RKO (cell line): ENCODE results near the gene SCNN1A.

Experiments
- DNase-seq: peaks from one replicate; pipeline ENCODE4 v3.0.0-alpha.2; 2016; ENCODE audit warnings: low spot score

SCNN1A gene

GRCh38 chr12:6375269-6376078 is at the start of gene SCNN1A:
Gene SCNN1A, minus strand, starts transcription at chr12:6375563. Its CDS starts 780 bp downstream, at chr12:6374783.
- DNase-seq = no peak

- no peak for DNase-seq
Measured at GRCh38 chr12:6424866-6425265, 49.5 kb upstream of the SCNN1A start.

DNA sequence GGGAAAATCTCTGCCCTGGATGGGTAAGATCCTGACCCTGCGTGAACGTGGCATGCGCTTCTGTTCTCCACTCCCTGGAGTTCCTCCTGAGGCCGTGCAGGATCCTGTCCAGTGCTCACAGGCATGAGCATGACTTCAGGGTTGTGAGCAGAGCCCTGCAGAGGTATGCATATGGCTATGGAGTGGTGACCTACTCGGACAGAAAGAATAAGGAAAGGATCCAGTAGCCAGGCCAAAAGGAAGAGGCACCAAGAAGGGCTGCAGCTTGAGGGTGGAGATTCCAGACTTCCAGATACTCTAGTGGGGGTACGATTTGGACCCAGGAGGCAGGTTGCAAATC is 48.6 kb upstream of the SCNN1A start:
- no peak for DNase-seq

- peak; percentile 92 for DNase-seq
Measured at GRCh38 chr12:6423267-6424007, 48.1 kb upstream of the SCNN1A start.

DNA sequence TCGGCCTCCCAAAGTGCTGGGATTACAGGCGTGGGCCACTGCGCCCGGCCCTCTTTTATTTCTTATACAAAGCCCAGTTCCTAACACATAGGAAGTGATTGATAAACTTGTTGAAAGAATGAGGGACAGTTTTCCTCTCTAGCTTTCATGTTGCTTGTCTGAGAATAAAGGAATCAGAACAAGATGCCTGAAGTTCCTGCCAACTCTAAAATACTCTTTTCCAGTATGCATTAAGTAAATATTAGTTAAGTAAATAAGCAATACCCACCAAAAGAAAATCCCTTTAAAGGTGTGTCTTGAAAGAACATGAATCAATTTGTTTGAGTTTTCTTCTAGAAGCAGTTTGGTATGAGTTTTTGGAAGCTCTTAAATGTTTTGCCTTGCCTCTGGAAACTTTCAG is 45.0 kb upstream of the SCNN1A start:
- no peak for DNase-seq

- no peak for DNase-seq
Measured at GRCh38 chr12:6418796-6419195, 43.4 kb upstream of the SCNN1A start.

DNA sequence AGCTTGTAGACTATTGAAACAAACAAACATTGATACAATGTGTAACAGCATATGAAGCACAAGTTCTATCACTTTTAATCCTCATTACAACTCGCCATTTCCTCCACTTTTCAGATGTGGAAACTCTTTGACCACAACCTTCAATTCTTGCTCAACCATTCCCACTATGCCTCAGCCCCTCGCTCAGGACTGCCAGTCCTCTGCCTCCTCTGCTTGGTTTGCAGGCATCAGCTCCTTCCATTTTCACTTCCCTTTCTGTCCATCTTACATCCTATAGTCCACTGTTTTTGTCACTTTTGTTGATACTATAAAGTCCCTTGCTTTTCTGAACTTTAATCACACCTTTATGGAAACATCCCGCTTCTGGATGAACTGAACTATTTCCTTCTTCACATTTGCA is 41.2 kb upstream of the SCNN1A start:
- DNase-seq = no peak

GRCh38 chr12:6407236-6407954 is 32.0 kb upstream of the SCNN1A start:
- no peak for DNase-seq

DNA sequence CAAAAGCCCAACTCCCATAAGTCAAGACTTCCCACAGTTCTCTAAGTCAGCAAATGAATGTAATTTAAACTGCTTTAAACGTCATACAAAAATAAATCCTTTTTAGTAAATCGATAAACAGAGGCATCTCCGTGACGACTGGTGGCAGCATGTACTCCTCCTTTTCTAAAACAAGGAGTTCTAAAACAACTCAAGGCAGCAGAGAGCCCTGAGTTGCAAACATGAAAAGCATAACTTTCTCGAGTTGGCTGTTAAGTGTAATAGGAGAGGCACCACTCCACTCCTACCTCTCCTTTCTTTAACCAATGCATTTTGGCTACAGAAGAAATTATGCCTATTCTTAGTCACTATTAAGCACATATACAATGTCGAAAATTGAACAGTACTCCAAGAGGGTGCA is 30.6 kb upstream of the SCNN1A start:
- DNase-seq = no peak

DNA sequence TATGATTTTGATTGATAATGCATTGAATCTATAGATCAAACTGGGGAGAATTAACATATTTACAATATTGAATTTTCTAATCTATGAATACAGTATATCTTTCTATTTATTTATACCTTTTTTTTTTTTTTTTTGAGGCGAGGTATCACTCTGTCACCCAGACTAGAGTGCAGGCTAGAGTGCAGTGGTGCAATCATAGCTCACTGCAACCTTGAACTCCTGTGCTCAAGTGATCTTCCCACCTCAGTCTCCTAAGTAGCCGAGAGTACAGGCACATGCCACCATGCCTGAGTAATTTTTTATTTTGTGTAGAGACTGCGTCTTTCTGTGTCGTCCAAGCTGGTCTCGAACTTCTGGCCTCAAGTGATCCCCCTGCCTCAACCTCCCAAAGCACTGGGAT is 29.0 kb upstream of the SCNN1A start:
- no peak for DNase-seq

GRCh38 chr12:6399884-6400644 is 24.7 kb upstream of the SCNN1A start:
- DNase-seq = no peak

- no peak for DNase-seq
Measured at GRCh38 chr12:6396031-6396430, 20.7 kb upstream of the SCNN1A start.

- DNase-seq = no peak
Measured at GRCh38 chr12:6394398-6394797, 19.0 kb upstream of the SCNN1A start.

- no peak for DNase-seq
Measured at GRCh38 chr12:6393109-6393508, 17.7 kb upstream of the SCNN1A start.

DNA sequence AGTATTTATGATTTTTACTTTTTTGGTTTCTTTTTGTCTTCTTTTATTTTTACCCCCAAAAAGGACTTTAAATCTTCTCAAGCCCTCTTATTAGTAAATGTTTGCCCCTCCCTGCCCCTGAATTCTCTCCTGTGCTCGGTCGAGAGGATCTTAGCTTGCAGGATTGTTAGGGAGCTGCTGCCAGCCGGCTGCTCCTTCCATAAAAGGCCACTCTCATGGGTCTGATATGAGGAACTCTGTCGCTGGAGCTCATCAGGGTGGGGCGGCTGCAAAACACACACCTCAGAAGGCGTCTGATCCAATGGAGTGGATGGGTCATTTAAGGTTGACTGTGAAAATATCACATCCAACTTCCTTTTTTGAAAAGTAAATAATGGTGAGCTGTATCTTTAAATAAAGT is 17.1 kb upstream of the SCNN1A start:
- no peak for DNase-seq

- no peak for DNase-seq
Measured at GRCh38 chr12:6391013-6391412, 15.7 kb upstream of the SCNN1A start.

DNA sequence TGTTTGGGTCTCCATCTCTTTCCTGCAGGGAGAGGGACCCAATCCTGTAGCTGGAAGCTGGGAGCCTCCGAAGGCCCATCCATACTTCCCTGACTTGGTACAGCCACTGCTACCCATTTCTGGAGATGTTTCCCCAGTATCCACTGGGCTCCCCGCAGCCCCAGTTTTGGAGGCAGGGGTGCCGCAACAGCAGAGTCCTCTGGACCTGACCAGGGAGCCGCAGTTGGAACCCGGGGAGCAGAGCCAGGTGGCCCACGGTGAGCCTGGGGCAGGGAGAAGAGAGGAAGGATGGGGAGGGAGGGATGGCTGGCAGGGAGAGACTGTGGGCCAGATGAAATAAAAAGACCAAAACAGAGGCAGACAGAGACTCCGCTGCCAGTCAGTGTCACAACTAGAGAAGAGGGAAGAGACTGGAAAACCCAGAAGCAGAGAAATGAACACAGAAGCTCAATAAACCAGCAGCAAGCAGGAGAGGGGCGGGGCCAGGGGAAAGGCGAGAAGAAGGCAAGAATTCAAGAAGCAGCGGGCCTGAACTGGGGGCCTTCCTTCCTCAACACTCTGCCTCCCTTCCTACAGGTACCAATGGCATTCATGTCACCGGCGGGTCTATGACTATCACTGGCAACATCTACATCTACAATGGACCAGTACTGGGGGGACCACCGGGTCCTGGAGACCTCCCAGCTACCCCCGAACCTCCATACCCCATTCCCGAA is 14.9 kb upstream of the SCNN1A start:
- DNase-seq = no peak

DNA sequence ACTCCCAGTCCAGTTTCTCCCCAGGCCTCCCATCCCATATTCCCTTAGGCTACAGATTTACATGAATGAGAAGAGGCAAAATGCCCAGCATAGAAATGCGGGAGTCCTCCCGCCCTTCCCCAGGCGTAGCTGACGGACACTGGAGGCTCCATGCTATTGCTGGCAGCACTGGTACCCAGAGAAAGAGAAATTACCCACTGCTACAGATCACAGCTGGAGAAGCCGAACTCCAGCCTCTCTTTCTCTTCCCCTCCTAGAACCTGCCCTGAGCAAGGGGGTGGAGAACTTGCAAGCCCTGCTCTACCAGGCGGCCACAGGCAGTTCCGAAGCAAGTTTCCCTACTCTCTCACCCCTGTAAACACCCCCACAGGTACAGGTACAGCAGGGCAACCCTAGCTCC is 12.2 kb upstream of the SCNN1A start:
- DNase-seq = no peak

DNA sequence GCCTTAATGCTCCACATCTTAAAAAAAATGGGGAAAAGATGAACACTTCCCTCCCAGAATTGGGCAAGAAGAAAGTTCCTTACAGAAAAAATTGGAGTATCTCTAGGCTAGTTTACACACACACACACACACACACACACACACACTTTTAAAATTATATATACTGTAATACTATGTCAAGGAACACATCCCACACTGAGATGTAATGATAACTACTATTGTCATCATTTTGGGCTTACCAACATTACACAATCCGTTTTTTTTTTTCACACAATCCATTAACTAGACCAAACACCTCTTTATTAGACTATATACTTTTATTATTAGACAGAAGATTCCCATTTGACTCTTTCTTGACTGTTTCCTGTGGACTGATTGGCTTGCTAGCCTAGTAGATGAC is 11.1 kb upstream of the SCNN1A start:
- no peak for DNase-seq

DNA sequence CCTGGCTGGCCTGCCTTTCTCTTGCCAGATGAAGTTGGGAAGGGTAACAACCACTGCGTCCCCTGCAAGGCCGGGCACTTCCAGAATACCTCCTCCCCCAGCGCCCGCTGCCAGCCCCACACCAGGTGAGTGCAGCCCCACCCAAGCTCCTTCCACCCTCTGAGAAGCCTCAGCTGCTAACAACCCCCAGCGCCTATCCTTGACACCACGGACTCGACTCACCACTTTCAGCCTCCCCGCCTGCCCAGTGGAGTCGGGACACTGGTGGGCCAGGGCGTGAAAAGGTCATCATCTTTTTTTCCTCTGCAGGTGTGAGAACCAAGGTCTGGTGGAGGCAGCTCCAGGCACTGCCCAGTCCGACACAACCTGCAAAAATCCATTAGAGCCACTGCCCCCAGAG is 10.7 kb upstream of the SCNN1A start:
- no peak for DNase-seq
